ENCODE data around the gene RBSN. TPM values are rescaled to one million over a fixed set of nuclear protein-coding genes. Genes with fewer than 3 reads are reported as not detected.

RBSN gene
- total RNA-seq, 2 donors from 2014 or later = 37.2 to 38.7 TPM

GRCh38 chr3:15044326-15044725 is 54.6 kb downstream of the RBSN start:
- Mint-ChIP-seq H3K27ac (peak overlapping the region; percentile 81), H3K4me3 (no peak overlapping the region), H3K4me1 (peaks cover 24% of the 10 kb centered on the region), H3K27me3 (no peaks in the 10 kb centered on the region), H3K36me3 (ENCODE audit: low read depth) (peaks cover 4% of the 10 kb centered on the region)
- DNase-seq (no peak), ATAC-seq (no peak)
- no peaks in the 10 kb centered on the region for H3K9me3 ChIP-seq (ENCODE audit: control insufficient read depth, low read length, poor library complexity, severe bottlenecking)

GRCh38 chr3:15043408-15044171 is 55.4 kb downstream of the RBSN start:
- Mint-ChIP-seq H3K4me3 (no peak overlapping the region), H3K36me3 (ENCODE audit: low read depth) (peaks cover 4% of the 10 kb centered on the region), H3K4me1 (peaks cover 24% of the 10 kb centered on the region), H3K27ac (peak overlapping the region; percentile 81), H3K27me3 (no peaks in the 10 kb centered on the region)
- no peaks in the 10 kb centered on the region for H3K9me3 ChIP-seq (ENCODE audit: control insufficient read depth, low read length, poor library complexity, severe bottlenecking)
- ATAC-seq (no peak), DNase-seq (no peak)

- H3K36me3 Mint-ChIP-seq (ENCODE audit: low read depth) = peaks cover 4% of the 10 kb centered on the region
- peak overlapping the region; percentile 81 for H3K27ac Mint-ChIP-seq
- no peaks in the 10 kb centered on the region for H3K9me3 ChIP-seq (ENCODE audit: control insufficient read depth, low read length, poor library complexity, severe bottlenecking)
- ATAC-seq (no peak), DNase-seq (no peak)
- no peaks in the 10 kb centered on the region for H3K27me3 Mint-ChIP-seq
- peaks cover 24% of the 10 kb centered on the region for H3K4me1 Mint-ChIP-seq
- no peak overlapping the region for H3K4me3 Mint-ChIP-seq
Observed at GRCh38 chr3:15042936-15043335, 56.0 kb downstream of the RBSN start.

GRCh38 chr3:15041950-15042349 is 57.0 kb downstream of the RBSN start:
- peak overlapping the region; percentile 81 for H3K27ac Mint-ChIP-seq
- H3K27me3 Mint-ChIP-seq = no peaks in the 10 kb centered on the region
- H3K36me3 Mint-ChIP-seq (ENCODE audit: low read depth) = peaks cover 4% of the 10 kb centered on the region

GRCh38 chr3:15040844-15041243 is 58.1 kb downstream of the RBSN start:
- Mint-ChIP-seq H3K27me3 (no peaks in the 10 kb centered on the region), H3K27ac (no peak overlapping the region), H3K4me3 (no peak overlapping the region), H3K36me3 (ENCODE audit: low read depth) (peaks cover 4% of the 10 kb centered on the region), H3K4me1 (peaks cover 24% of the 10 kb centered on the region)
- DNase-seq (no peak), ATAC-seq (no peak)
- H3K9me3 ChIP-seq (ENCODE audit: control insufficient read depth, low read length, poor library complexity, severe bottlenecking) = no peaks in the 10 kb centered on the region

More at GRCh38 chr3:15041950-15042349, 57.0 kb downstream of the RBSN start:
- DNase-seq = no peak
- no peak overlapping the region for H3K4me3 Mint-ChIP-seq
- H3K4me1 Mint-ChIP-seq = peaks cover 24% of the 10 kb centered on the region
- H3K9me3 ChIP-seq (ENCODE audit: control insufficient read depth, low read length, poor library complexity, severe bottlenecking) = no peaks in the 10 kb centered on the region
- ATAC-seq = no peak

- Mint-ChIP-seq H3K27ac (no peak overlapping the region), H3K36me3 (ENCODE audit: low read depth) (peaks cover 2% of the 10 kb centered on the region), H3K4me3 (no peak overlapping the region), H3K4me1 (peaks cover 8% of the 10 kb centered on the region), H3K27me3 (no peaks in the 10 kb centered on the region)
- DNase-seq = no peak
- H3K9me3 ChIP-seq (ENCODE audit: control insufficient read depth, low read length, poor library complexity, severe bottlenecking) = no peaks in the 10 kb centered on the region
- ATAC-seq = no peak
Observed at GRCh38 chr3:15038306-15038705, 60.6 kb downstream of the RBSN start.

GRCh38 chr3:15033103-15033502 is 65.8 kb downstream of the RBSN start:
- no peaks in the 10 kb centered on the region for H3K9me3 ChIP-seq (ENCODE audit: control insufficient read depth, low read length, poor library complexity, severe bottlenecking)
- Mint-ChIP-seq H3K27ac (peak overlapping the region; percentile 27), H3K4me3 (peak overlapping the region; percentile 19), H3K4me1 (peaks cover 2% of the 10 kb centered on the region), H3K36me3 (ENCODE audit: low read depth) (peaks cover 6% of the 10 kb centered on the region), H3K27me3 (no peaks in the 10 kb centered on the region)
- ATAC-seq (no peak), DNase-seq (no peak)

- Mint-ChIP-seq H3K4me1 (peaks cover 2% of the 10 kb centered on the region), H3K36me3 (ENCODE audit: low read depth) (peaks cover 6% of the 10 kb centered on the region), H3K27me3 (no peaks in the 10 kb centered on the region), H3K27ac (peak overlapping the region; percentile 27), H3K4me3 (peak overlapping the region; percentile 19)
- no peak for DNase-seq
- H3K9me3 ChIP-seq (ENCODE audit: control insufficient read depth, low read length, poor library complexity, severe bottlenecking) = no peaks in the 10 kb centered on the region
- no peak for ATAC-seq
Observed at GRCh38 chr3:15032650-15033049, 66.3 kb downstream of the RBSN start.

GRCh38 chr3:15029625-15030024 is 69.3 kb downstream of the RBSN start:
- peaks cover 10% of the 10 kb centered on the region for H3K36me3 Mint-ChIP-seq (ENCODE audit: low read depth)
- H3K4me3 Mint-ChIP-seq = no peak overlapping the region
- ATAC-seq (no peak), DNase-seq (no peak)
- H3K27me3 Mint-ChIP-seq = no peaks in the 10 kb centered on the region
- peaks cover 5% of the 10 kb centered on the region for H3K4me1 Mint-ChIP-seq
- peak overlapping the region; percentile 62 for H3K27ac Mint-ChIP-seq
- H3K9me3 ChIP-seq (ENCODE audit: control insufficient read depth, low read length, poor library complexity, severe bottlenecking) = no peaks in the 10 kb centered on the region

- Mint-ChIP-seq H3K27me3 (no peaks in the 10 kb centered on the region), H3K4me1 (peaks cover 8% of the 10 kb centered on the region), H3K36me3 (ENCODE audit: low read depth) (peaks cover 8% of the 10 kb centered on the region), H3K27ac (no peak overlapping the region), H3K4me3 (no peak overlapping the region)
- no peaks in the 10 kb centered on the region for H3K9me3 ChIP-seq (ENCODE audit: control insufficient read depth, low read length, poor library complexity, severe bottlenecking)
- no peak for ATAC-seq
- no peak for DNase-seq
Observed at GRCh38 chr3:15023719-15024118, 75.2 kb downstream of the RBSN start.

- no peak overlapping the region for H3K27ac Mint-ChIP-seq
- no peaks in the 10 kb centered on the region for H3K27me3 Mint-ChIP-seq
- no peak for DNase-seq
- no peak for ATAC-seq
- peaks cover 8% of the 10 kb centered on the region for H3K36me3 Mint-ChIP-seq (ENCODE audit: low read depth)
- no peak overlapping the region for H3K4me3 Mint-ChIP-seq
- peaks cover 8% of the 10 kb centered on the region for H3K4me1 Mint-ChIP-seq
- H3K9me3 ChIP-seq (ENCODE audit: control insufficient read depth, low read length, poor library complexity, severe bottlenecking) = no peaks in the 10 kb centered on the region
Observed at GRCh38 chr3:15023249-15023648, 75.7 kb downstream of the RBSN start.

Other genes with a start within 250 kb of the RBSN start
- gene NR2C2, start 151.6 kb downstream of the RBSN start, total RNA-seq = 10 to 100 TPM; 47.1 to 48.3 TPM
- gene MRPS25, start 33.8 kb downstream of the RBSN start, total RNA-seq = 10 to 100 TPM; 47.4 to 50.5 TPM
- gene CAPN7, start 107.1 kb upstream of the RBSN start, total RNA-seq = 10 to 100 TPM; 54.6 to 61.2 TPM
- gene SH3BP5, start 233.4 kb upstream of the RBSN start, total RNA-seq = 10 to 100 TPM; 50.7 to 78.4 TPM